Measurements from ENCODE around the gene IGFALS. TPM values are rescaled to one million over a fixed set of nuclear protein-coding genes. Genes with fewer than 3 reads are reported as not detected.

IGFALS gene
- total RNA-seq, 1 experiment from 2014 or later = not detected

DNA sequence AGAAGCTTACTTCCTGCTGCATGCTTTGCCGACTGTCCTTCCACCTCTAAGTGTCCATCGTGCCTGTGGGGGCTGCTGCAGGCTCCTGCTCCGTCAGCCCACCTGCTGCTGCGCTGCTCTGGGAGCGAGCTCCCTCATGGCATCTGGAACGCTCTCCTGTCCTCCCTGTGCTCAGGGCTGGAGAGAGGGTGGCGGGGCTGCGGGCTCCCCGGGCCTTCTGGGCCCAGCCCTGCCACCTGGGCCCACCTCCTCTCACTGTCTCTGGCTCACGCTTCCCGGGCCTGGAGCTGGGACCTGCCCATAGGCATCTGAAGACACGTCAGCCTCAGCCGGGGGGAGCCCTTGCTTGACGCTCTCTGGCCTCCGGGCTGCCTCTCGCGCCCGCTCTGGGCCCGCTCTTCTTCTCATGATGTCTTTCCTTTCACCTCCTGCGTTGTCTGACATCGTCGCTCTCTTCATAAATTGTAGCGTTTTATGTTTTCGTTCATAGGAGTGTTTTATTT lies 49.1 kb downstream of the IGFALS start:
- DNase-seq (ENCODE audit: low read depth) = no peak

DNA sequence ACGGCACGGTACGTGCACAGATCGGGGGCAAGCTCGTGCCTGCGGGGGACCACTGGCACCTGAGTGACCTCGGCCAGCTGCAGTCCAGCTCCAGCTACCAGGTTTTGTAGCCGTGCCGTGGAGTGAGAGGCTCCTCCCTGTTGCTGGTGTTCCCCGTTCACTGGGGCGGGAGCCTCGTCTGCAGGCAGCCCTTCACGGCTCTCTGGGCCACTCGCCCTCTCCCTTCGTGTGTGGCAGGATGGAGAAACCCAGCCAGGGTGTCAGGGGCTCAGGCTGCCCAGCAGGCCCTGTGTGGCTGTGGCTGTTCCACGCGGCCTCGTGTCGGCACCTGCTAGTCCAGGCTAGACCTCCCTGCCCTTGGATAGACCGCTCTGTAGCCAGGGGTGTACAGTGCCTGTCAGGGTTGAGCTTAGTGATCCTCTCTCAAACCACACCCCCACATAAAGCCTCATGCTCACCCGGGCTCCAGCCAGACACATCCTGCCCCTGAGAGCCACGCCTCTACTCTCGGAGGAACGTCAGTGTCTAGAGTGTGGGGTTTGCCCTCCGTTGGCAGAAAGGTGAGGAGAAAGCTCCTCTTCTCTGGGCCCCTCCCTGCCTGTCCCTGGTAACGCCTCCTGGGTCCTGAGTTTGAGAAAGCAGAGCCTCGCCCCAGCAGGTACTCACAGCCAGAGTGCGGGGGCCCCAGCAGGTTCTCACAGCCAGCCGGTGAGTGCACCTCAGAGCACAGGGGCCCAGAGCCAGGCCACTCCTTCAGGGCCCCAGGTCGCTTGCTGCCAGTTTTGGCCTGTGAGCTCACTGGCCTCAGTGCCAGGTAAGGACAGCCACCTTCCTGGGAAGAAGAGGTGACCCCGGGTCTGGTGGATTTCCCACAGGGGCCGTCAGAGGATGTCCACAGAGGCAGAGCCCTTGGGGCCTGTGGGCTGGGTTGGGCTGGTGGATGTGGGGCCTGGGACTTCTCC lies 49.8 kb downstream of the IGFALS start:
- no peak for DNase-seq (ENCODE audit: low read depth)

DNA sequence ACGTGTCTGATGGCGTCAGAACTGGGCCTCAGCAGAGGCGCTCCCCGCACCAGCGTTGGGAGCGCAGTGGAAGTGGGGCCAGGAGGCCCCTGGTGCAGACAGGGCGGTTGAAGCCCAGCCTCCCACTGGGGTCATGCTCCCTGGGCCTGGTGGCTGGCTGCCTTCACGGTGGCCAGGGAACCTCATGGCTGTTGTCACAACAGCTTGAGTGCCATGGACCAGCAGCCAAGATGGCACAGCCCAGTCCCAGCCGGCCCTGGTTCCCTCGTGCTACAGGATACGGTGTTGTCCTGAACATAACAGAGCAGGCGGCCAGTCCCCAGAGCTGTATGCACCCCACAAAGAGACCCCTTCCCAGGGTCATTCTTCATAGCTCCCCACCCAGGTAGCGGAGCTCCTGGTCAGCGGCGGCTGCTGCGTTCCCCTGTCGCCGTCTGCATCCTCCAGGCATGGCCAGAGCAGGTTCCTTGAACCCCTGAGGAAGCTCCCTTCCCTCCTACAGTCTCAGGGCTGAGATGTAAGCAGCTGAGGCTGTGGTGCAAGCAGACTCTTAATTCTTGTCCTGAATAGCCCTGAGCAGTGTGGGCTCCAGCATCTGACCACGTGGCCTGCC lies 51.8 kb downstream of the IGFALS start:
- no peak for DNase-seq (ENCODE audit: low read depth)

DNA sequence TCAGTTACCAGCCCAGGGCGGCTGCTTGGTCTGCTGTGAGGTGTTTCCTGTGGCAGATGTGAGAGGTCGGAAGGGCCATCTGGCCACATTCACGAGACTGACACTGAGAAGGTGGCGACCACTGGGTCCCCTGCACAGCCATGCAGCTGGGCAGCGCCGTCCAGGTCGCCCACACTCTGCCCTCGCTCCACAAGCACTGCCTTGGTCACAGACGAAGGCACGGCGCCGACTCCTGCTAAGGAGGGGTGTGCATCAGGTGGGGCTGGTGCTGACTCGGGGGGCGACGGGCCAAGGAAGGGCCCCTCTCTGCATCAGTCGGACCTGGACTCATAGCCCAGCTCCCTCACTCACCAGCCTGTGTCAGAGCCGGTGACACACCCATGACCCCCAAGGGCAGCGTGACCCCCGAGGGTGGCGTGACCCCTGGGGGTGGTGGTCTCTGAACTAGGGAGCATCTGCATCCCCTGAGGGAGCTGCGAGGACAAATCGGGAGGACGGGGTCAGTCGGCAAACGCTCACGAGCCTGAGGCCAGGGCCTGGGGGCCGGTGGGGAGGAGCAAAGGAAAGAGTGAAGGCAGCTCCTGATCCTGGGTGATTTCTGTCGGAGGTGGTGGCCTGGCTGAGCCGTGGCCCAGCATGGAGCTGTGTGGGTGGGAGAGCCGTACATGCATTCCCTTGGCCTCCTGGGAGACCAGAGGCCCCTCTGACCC lies 52.6 kb downstream of the IGFALS start:
- no peak for DNase-seq (ENCODE audit: low read depth)

Other genes starting within 250 kb of the IGFALS start
- gene IFT140, start 181.6 kb downstream of the IGFALS start, total RNA-seq (2014; rRNA removed; shearing (Covaris generic)) = 7.8 and 9.8 TPM in 2 replicates
- 5.8 and 10.8 TPM in 2 replicates for gene CRAMP1, start 181.3 kb downstream of the IGFALS start, total RNA-seq (2014; rRNA removed; shearing (Covaris generic))
- gene JPT2, start 115.4 kb downstream of the IGFALS start, total RNA-seq (2014; rRNA removed; shearing (Covaris generic)) = 75.4 and 121 TPM in 2 replicates
- gene MAPK8IP3, start 87.5 kb downstream of the IGFALS start, total RNA-seq (2014; rRNA removed; shearing (Covaris generic)) = 8.9 and 17.5 TPM in 2 replicates
- gene NME3, start 22.2 kb downstream of the IGFALS start, total RNA-seq (2014; rRNA removed; shearing (Covaris generic)) = 16.5 and 28.0 TPM in 2 replicates
- 8.6 and 10.1 TPM in 2 replicates for gene EME2, start 20.9 kb downstream of the IGFALS start, total RNA-seq (2014; rRNA removed; shearing (Covaris generic))
- 153 and 201 TPM in 2 replicates for gene MRPS34, start 20.6 kb downstream of the IGFALS start, total RNA-seq (2014; rRNA removed; shearing (Covaris generic))
- 20.2 and 21.7 TPM in 2 replicates for gene SPSB3, start 11.1 kb downstream of the IGFALS start, total RNA-seq (2014; rRNA removed; shearing (Covaris generic))
- 75.7 and 97.2 TPM in 2 replicates for gene NUBP2, start 10.7 kb downstream of the IGFALS start, total RNA-seq (2014; rRNA removed; shearing (Covaris generic))
- 23.5 and 28.2 TPM in 2 replicates for gene HAGH, start 33.1 kb upstream of the IGFALS start, total RNA-seq (2014; rRNA removed; shearing (Covaris generic))
- gene FAHD1, start 33.5 kb upstream of the IGFALS start, total RNA-seq (2014; rRNA removed; shearing (Covaris generic)) = 26.6 and 50.7 TPM in 2 replicates
- gene MEIOB, start 78.5 kb upstream of the IGFALS start, total RNA-seq (2014; rRNA removed; shearing (Covaris generic)) = not detected in 2 replicates
- gene HS3ST6, start 124.7 kb upstream of the IGFALS start, total RNA-seq (2014; rRNA removed; shearing (Covaris generic)) = not detected in 2 replicates
- gene MSRB1, start 149.5 kb upstream of the IGFALS start, total RNA-seq (2014; rRNA removed; shearing (Covaris generic)) = 36.6 and 49.1 TPM in 2 replicates
- gene RPL3L, start 161.0 kb upstream of the IGFALS start, total RNA-seq (2014; rRNA removed; shearing (Covaris generic)) = not detected in 2 replicates
- gene NDUFB10, start 165.8 kb upstream of the IGFALS start, total RNA-seq (2014; rRNA removed; shearing (Covaris generic)) = 147 and 156 TPM in 2 replicates
- gene RPS2, start 171.1 kb upstream of the IGFALS start, total RNA-seq (2014; rRNA removed; shearing (Covaris generic)) = 1,645 and 2,369 TPM in 2 replicates
- not detected in 2 replicates for gene RNF151, start 173.2 kb upstream of the IGFALS start, total RNA-seq (2014; rRNA removed; shearing (Covaris generic))
- 49.5 and 49.6 TPM in 2 replicates for gene TBL3, start 178.3 kb upstream of the IGFALS start, total RNA-seq (2014; rRNA removed; shearing (Covaris generic))
- gene NOXO1, start 187.8 kb upstream of the IGFALS start, total RNA-seq (2014; rRNA removed; shearing (Covaris generic)) = not detected in 2 replicates
- 22.7 and 29.7 TPM in 2 replicates for gene GFER, start 190.5 kb upstream of the IGFALS start, total RNA-seq (2014; rRNA removed; shearing (Covaris generic))
- gene SYNGR3, start 196.3 kb upstream of the IGFALS start, total RNA-seq (2014; rRNA removed; shearing (Covaris generic)) = 0.29 TPM in 1 of 2 replicates, not detected in the other
- 19.8 and 21.6 TPM in 2 replicates for gene ZNF598, start 216.1 kb upstream of the IGFALS start, total RNA-seq (2014; rRNA removed; shearing (Covaris generic))
- gene NPW, start 226.1 kb upstream of the IGFALS start, total RNA-seq (2014; rRNA removed; shearing (Covaris generic)) = 0.46 and 1.5 TPM in 2 replicates
- 38.1 and 41.8 TPM in 2 replicates for gene NHERF2, start 233.2 kb upstream of the IGFALS start, total RNA-seq (2014; rRNA removed; shearing (Covaris generic))

Measured in Daoy (cell line).